ENCODE results near the gene PIGB. TPM values are rescaled to one million over a fixed set of nuclear protein-coding genes. Genes with fewer than 3 reads are reported as not detected.
"Not testable (repeated sequence)": the region's sequence is repeated elsewhere in the genome, so short reads cannot be mapped to it uniquely, and the experiment has no call there.

PIGB gene
- total and polyA plus RNA-seq, 3 experiments from 2014 or later: 17.4 to 22.4 (median 17.9) TPM

DNA sequence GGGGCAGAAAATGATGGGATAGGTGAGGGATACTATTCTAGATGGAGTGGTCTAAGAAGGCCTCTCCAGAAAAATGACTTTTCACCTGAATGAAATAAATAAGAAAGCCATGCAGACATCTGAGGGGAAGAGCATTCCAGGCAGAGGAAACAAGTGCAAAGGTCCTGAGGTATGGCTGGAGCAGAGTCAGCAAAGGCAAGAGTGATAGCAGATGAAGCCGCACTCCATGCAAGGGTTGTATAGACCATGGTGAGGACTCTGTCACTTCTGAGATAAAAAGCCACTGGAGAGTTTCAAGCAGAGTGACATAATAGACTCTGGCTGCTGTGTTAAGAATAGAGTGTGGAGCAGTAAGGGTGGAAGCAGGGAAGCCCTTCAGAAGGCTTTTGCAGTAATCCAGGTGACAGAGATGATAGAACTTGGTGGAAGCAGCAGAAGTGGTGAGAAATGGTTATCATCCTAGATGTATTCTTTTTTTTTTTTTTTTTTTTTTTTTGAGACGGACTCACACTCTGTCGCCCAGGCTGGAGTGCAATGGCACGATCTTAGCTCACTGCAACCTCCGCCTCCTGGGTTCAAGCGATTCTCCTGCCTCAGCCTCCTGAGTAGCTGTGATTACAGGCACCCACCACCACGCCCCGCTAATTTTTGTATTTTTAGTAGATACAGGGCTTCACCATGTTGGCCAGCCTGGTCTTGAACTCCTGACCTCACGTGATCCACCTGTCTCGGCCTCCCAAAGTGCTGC is 32.4 kb upstream of the PIGB start:
- peaks cover 55% of the 10 kb centered on the region for H3K4me1 ChIP-seq (ENCODE audit: insufficient read depth, low read length)
- not testable (repeated sequence) for H3K27me3 Mint-ChIP-seq; DNase-seq; H3K27me3 ChIP-seq (ENCODE audit: insufficient read depth, low read length, poor library complexity, severe bottlenecking); H3K4me3 ChIP-seq (ENCODE audit: low read length); H3K9me3 ChIP-seq (ENCODE audit: low read length); H3K27ac ChIP-seq (ENCODE audit: low read depth, low read length); H3K9me3 Mint-ChIP-seq; H3K36me3 ChIP-seq (ENCODE audit: insufficient read depth, low read length)
- H3K4me3 Mint-ChIP-seq: peak overlapping the region; percentile 90 to 99 (median 97)
- CTCF ChIA-PET: interaction anchor here (1.2 to 1.4 kb wide), 5 partner anchors 9 to 59 kb away, joined by 3 to 8 read pairs (median 3); no protein-coding TSS in a partner anchor
- H3K27ac Mint-ChIP-seq: peak overlapping the region; percentile 88 to 99 (median 96)
- H3K4me1 Mint-ChIP-seq: peaks cover 69 to 79% (median 79%) of the 10 kb centered on the region in 3 donors
- POLR2A ChIA-PET: interaction anchor here (1.0 to 1.7 kb wide), 2 partner anchors 17 to 19 kb away, joined by 4 to 8 read pairs; no protein-coding TSS in a partner anchor
- H3K36me3 Mint-ChIP-seq: peaks cover 0 to 31% (median 4%) of the 10 kb centered on the region in 3 donors

- Histone ChIP-seq H3K36me3 (ENCODE audit: insufficient read depth, low read length) (no peaks in the 10 kb centered on the region), H3K27ac (ENCODE audit: low read depth, low read length) (peak overlapping the region; percentile 91), H3K4me1 (ENCODE audit: insufficient read depth, low read length) (peaks cover 39% of the 10 kb centered on the region), H3K4me3 (ENCODE audit: low read length) (peak overlapping the region; percentile 87), H3K9me3 (ENCODE audit: low read length) (no peaks in the 10 kb centered on the region), H3K27me3 (ENCODE audit: insufficient read depth, low read length, poor library complexity, severe bottlenecking) (no peaks in the 10 kb centered on the region)
- Mint-ChIP-seq H3K9me3 (no peaks in the 10 kb centered on the region), H3K36me3 (peaks cover 0 to 31% (median 4%) of the 10 kb centered on the region in 3 donors), H3K27ac (peak overlapping the region; percentile 94 to 99 (median 95)), H3K4me1 (peaks cover 53 to 64% (median 63%) of the 10 kb centered on the region in 3 donors), H3K27me3 (no peaks in the 10 kb centered on the region), H3K4me3 (peak overlapping the region; percentile 90 to 99 (median 97))
- ChIA-PET CTCF (interaction anchor here (1.2 to 2.6 kb wide), 5 partner anchors 11 to 70 kb away, joined by 3 to 10 read pairs (median 3); no protein-coding TSS in a partner anchor), POLR2A (interaction anchor here (0.7 to 1.9 kb wide), 5 partner anchors 11 to 97 kb away, joined by 3 to 8 read pairs (median 4); no protein-coding TSS in a partner anchor)
- no peak for DNase-seq
These were observed 30.9 kb upstream of the PIGB start for GRCh38 chr15:55288006-55288717.

GRCh38 chr15:55289011-55289745 is 29.8 kb upstream of the PIGB start:
- H3K36me3 Mint-ChIP-seq: peaks cover 0 to 31% (median 4%) of the 10 kb centered on the region in 3 donors
- H3K27ac Mint-ChIP-seq: peak overlapping the region; percentile 94 to 99 (median 96)
- Histone ChIP-seq H3K36me3 (ENCODE audit: insufficient read depth, low read length) (no peaks in the 10 kb centered on the region), H3K27me3 (ENCODE audit: insufficient read depth, low read length, poor library complexity, severe bottlenecking) (no peaks in the 10 kb centered on the region), H3K4me3 (ENCODE audit: low read length) (peak overlapping the region; percentile 87), H3K4me1 (ENCODE audit: insufficient read depth, low read length) (peaks cover 30% of the 10 kb centered on the region), H3K27ac (ENCODE audit: low read depth, low read length) (peak overlapping the region; percentile 91), H3K9me3 (ENCODE audit: low read length) (no peaks in the 10 kb centered on the region)
- ChIA-PET CTCF (interaction anchor here (0.8 to 2.6 kb wide), 3 partner anchors 68 to 92 kb away, joined by 3 to 10 read pairs (median 4); partner anchors contain the start of gene RSL24D1), POLR2A (interaction anchor here (1.9 kb wide), 1 partner anchor 68 kb away, joined by 6 read pairs; no protein-coding TSS in a partner anchor)
- peak; percentile 17 to 65 (median 29) for DNase-seq
- H3K27me3 Mint-ChIP-seq: no peaks in the 10 kb centered on the region
- H3K4me3 Mint-ChIP-seq: peak overlapping the region; percentile 92 to 99 (median 97)
- H3K9me3 Mint-ChIP-seq: no peaks in the 10 kb centered on the region
- peaks cover 43 to 53% (median 53%) of the 10 kb centered on the region in 3 donors for H3K4me1 Mint-ChIP-seq

- H3K9me3 ChIP-seq (ENCODE audit: low read length): no peaks in the 10 kb centered on the region
- H3K9me3 Mint-ChIP-seq: no peaks in the 10 kb centered on the region
- H3K36me3 ChIP-seq (ENCODE audit: insufficient read depth, low read length): no peaks in the 10 kb centered on the region
- no peaks in the 10 kb centered on the region for H3K27me3 ChIP-seq (ENCODE audit: insufficient read depth, low read length, poor library complexity, severe bottlenecking)
- peak within 1 kb of the TSS; percentile 91 for H3K27ac ChIP-seq (ENCODE audit: low read depth, low read length)
- POLR2A ChIA-PET: interaction anchor here (1.0 to 1.3 kb wide), 2 partner anchors 29 to 93 kb away, joined by 3 read pairs; partner anchors contain the start of genes PIGB, PIGBOS1 and RSL24D1
- H3K4me1 Mint-ChIP-seq: peaks cover 36 to 46% (median 45%) of the 10 kb centered on the region in 3 donors
- H3K4me3 Mint-ChIP-seq: peak within 1 kb of the TSS; percentile 92 to 99 (median 97)
- peak within 1 kb of the TSS; percentile 94 to 99 (median 96) for H3K27ac Mint-ChIP-seq
- peaks cover 22% of the 10 kb centered on the region for H3K4me1 ChIP-seq (ENCODE audit: insufficient read depth, low read length)
- CTCF ChIA-PET: interaction anchor here (0.9 to 5.1 kb wide), 10 partner anchors 22 to 145 kb away, joined by 3 to 80 read pairs (median 8); partner anchors contain the start of genes PIGB, PIGBOS1 and RSL24D1
- peaks cover 0 to 31% (median 4%) of the 10 kb centered on the region in 3 donors for H3K36me3 Mint-ChIP-seq
- DNase-seq: peak; percentile 71 to 85 (median 76)
- H3K27me3 Mint-ChIP-seq: no peaks in the 10 kb centered on the region
- peak within 1 kb of the TSS; percentile 87 for H3K4me3 ChIP-seq (ENCODE audit: low read length)
These were observed 29.1 kb upstream of the PIGB start, which contains the start of gene RAB27A for GRCh38 chr15:55289746-55290527. TSS of gene RAB27A (minus strand) at chr15:55289813. CDS start at chr15:55234934, 54,879 bp downstream.

- ChIA-PET CTCF (interaction anchor here (0.8 to 5.1 kb wide), 17 partner anchors 13 to 144 kb away, joined by 3 to 80 read pairs (median 6); partner anchors contain the start of genes PIGB, PIGBOS1 and RSL24D1), POLR2A (interaction anchor here (1.0 to 1.3 kb wide), 2 partner anchors 28 to 94 kb away, joined by 3 read pairs; partner anchors contain the start of genes PIGB, PIGBOS1 and RSL24D1)
- Mint-ChIP-seq H3K4me1 (peaks cover 29 to 39% (median 39%) of the 10 kb centered on the region in 3 donors), H3K9me3 (no peaks in the 10 kb centered on the region), H3K27ac (peak overlapping the region; percentile 94 to 99 (median 96)), H3K4me3 (peak overlapping the region; percentile 92 to 99 (median 97)), H3K36me3 (peaks cover 0 to 31% (median 4%) of the 10 kb centered on the region in 3 donors), H3K27me3 (no peaks in the 10 kb centered on the region)
- Histone ChIP-seq H3K27me3 (ENCODE audit: insufficient read depth, low read length, poor library complexity, severe bottlenecking) (no peaks in the 10 kb centered on the region), H3K4me1 (ENCODE audit: insufficient read depth, low read length) (peaks cover 16% of the 10 kb centered on the region), H3K9me3 (ENCODE audit: low read length) (no peaks in the 10 kb centered on the region), H3K27ac (ENCODE audit: low read depth, low read length) (peak overlapping the region; percentile 91), H3K36me3 (ENCODE audit: insufficient read depth, low read length) (no peaks in the 10 kb centered on the region), H3K4me3 (ENCODE audit: low read length) (peak overlapping the region; percentile 87)
- peak; percentile 75 to 90 (median 80) for DNase-seq
These were observed 28.4 kb upstream of the PIGB start for GRCh38 chr15:55290528-55291057.

GRCh38 chr15:55297315-55297714 is 21.7 kb upstream of the PIGB start:
- Histone ChIP-seq H3K27me3 (ENCODE audit: insufficient read depth, low read length, poor library complexity, severe bottlenecking) (no peaks in the 10 kb centered on the region), H3K4me3 (ENCODE audit: low read length) (no peak overlapping the region), H3K36me3 (ENCODE audit: insufficient read depth, low read length) (no peaks in the 10 kb centered on the region), H3K9me3 (ENCODE audit: low read length) (no peaks in the 10 kb centered on the region), H3K4me1 (ENCODE audit: insufficient read depth, low read length) (no peaks in the 10 kb centered on the region), H3K27ac (ENCODE audit: low read depth, low read length) (no peak overlapping the region)
- no peaks in the 10 kb centered on the region for H3K4me1 Mint-ChIP-seq
- ChIA-PET CTCF (no interaction called here), POLR2A (interaction anchor here (0.6 kb wide), 2 partner anchors 34 to 56 kb away, joined by 3 read pairs; no protein-coding TSS in a partner anchor)
- H3K36me3 Mint-ChIP-seq: no peaks in the 10 kb centered on the region
- no peaks in the 10 kb centered on the region for H3K27me3 Mint-ChIP-seq
- peak overlapping the region in 1 of 8 donors; percentile 74 for H3K27ac Mint-ChIP-seq
- no peak overlapping the region for H3K4me3 Mint-ChIP-seq
- H3K9me3 Mint-ChIP-seq: no peaks in the 10 kb centered on the region
- no peak for DNase-seq

Data from CD8-positive, alpha-beta memory T cell (primary cell).